Neural cell (in vitro differentiated cells): ENCODE data around the gene SPATA2L. TPM values are rescaled to one million over a fixed set of nuclear protein-coding genes. Genes with fewer than 3 reads are reported as not detected.

Experiments
- H2AFZ ChIP-seq: fragments of 200-600, 300-800 bp; sonication (generic), shearing (Covaris generic); 2 replicates; pipeline ENCODE4 v1.6.0; 2014; ENCODE audit warnings: low read depth, mild to moderate bottlenecking, antibody characterized with exemption, low read length, moderate library complexity
- H3F3A ChIP-seq: fragments of 200-600 bp; shearing (Covaris generic); 2 replicates; pipeline ENCODE4 v1.6.1; 2016; ENCODE audit warnings: mild to moderate bottlenecking, moderate library complexity, mixed read lengths, antibody characterized with exemption, low read length; ENCODE audit not compliant: insufficient read depth, poor library complexity, severe bottlenecking
- H3K27ac ChIP-seq: fragments of 200-600, 300-800 bp; sonication (generic), shearing (Covaris generic); 2 replicates; pipeline ENCODE4 v1.5.1; 2014; ENCODE audit warnings: mild to moderate bottlenecking, low read length, moderate library complexity
- H3K27me3 ChIP-seq: fragments of 300-800, 200-600 bp; sonication (generic), shearing (Covaris generic); 2 replicates; pipeline ENCODE4 v1.6.0; 2014; ENCODE audit warnings: mild to moderate bottlenecking, low read depth, low read length, moderate library complexity; ENCODE audit not compliant: insufficient read depth
- H3K36me3 ChIP-seq: fragments of 300-800, 200-600 bp; sonication (generic), shearing (Covaris generic); 2 replicates; pipeline ENCODE4 v1.5.1; 2014; ENCODE audit warnings: mild to moderate bottlenecking, antibody characterized with exemption, low read length, moderate library complexity; ENCODE audit not compliant: insufficient read depth
- H3K4me2 ChIP-seq: fragments of 300-800, 200-600 bp; sonication (generic), shearing (Covaris generic); 2 replicates; pipeline ENCODE4 v1.6.0; 2014; ENCODE audit warnings: mild to moderate bottlenecking, low read length
- H3K4me3 ChIP-seq: fragments of 300-800, 200-600 bp; sonication (generic), shearing (Covaris generic); 2 replicates; pipeline ENCODE4 v1.5.1; 2014; ENCODE audit warnings: mild to moderate bottlenecking, low read length, moderate library complexity
- H3K79me2 ChIP-seq: fragments of 200-600 bp; shearing (Covaris generic); replicated peaks from 2 replicates; pipeline ENCODE4 v1.6.0; 2014; ENCODE audit warnings: mild to moderate bottlenecking, low read length, moderate library complexity; ENCODE audit not compliant: insufficient read depth
- H3K9ac ChIP-seq: fragments of 300-800, 200-600 bp; sonication (generic), shearing (Covaris generic); 2 replicates; pipeline ENCODE4 v1.6.1; 2016; ENCODE audit warnings: mild to moderate bottlenecking, low read length, mixed read lengths
- H3K9me2 ChIP-seq: fragments of 200-600 bp; shearing (Covaris generic); 2 replicates; pipeline ENCODE4 v1.6.1; 2016; ENCODE audit warnings: mild to moderate bottlenecking, low read length, mixed read lengths; ENCODE audit not compliant: insufficient read depth
- H3K9me3 ChIP-seq: fragments of 200-600, 300-800 bp; sonication (generic), shearing (Covaris generic); 2 replicates; pipeline ENCODE4 v1.6.1; 2016; ENCODE audit warnings: mild to moderate bottlenecking, mixed run types, low read length, moderate library complexity, mixed read lengths
- H4K20me1 ChIP-seq: fragments of 200-600 bp; shearing (Covaris generic); 2 replicates; pipeline ENCODE4 v1.6.1; 2016; ENCODE audit warnings: mild to moderate bottlenecking, mixed run types; ENCODE audit not compliant: insufficient read depth
- CTCF ChIP-seq: fragments of 450-650 bp; IDR thresholded peaks from 2 replicates; pipeline ENCODE4 v1.5.1; 2014; ENCODE audit warnings: antibody characterized with exemption, mild to moderate bottlenecking, moderate library complexity; ENCODE audit not compliant: poor library complexity, severe bottlenecking
- EP300 ChIP-seq: fragments of 450-650 bp; conservative IDR thresholded peaks from 2 replicates; pipeline ENCODE4 v1.6.1; 2014; ENCODE audit warnings: antibody characterized with exemption, mild to moderate bottlenecking, moderate library complexity; ENCODE audit not compliant: poor library complexity, severe bottlenecking
- EZH2 ChIP-seq: fragments of 200-600, 300-800 bp; shearing (Covaris generic), sonication (generic); IDR thresholded peaks from 2 replicates; pipeline ENCODE4 v1.6.1; 2014; ENCODE audit warnings: antibody characterized with exemption, low read length, borderline replicate concordance, mild to moderate bottlenecking; ENCODE audit not compliant: insufficient read depth, poor library complexity, severe bottlenecking
- MXI1 ChIP-seq: fragments of 450-650 bp; conservative IDR thresholded peaks from 2 replicates; pipeline ENCODE4 v1.6.1; 2014; ENCODE audit warnings: antibody characterized with exemption, mild to moderate bottlenecking; ENCODE audit not compliant: poor library complexity, severe bottlenecking
- POLR2AphosphoS5 ChIP-seq: IDR thresholded peaks from 2 replicates; pipeline ENCODE4 v1.6.1; 2012
- RAD21 ChIP-seq: fragments of 450-650 bp; conservative IDR thresholded peaks from 2 replicates; pipeline ENCODE4 v1.6.1; 2014; ENCODE audit warnings: antibody characterized with exemption, mild to moderate bottlenecking, moderate library complexity
- REST ChIP-seq: IDR thresholded peaks from 2 replicates; pipeline ENCODE4 v1.6.1; 2012; ENCODE audit warnings: borderline replicate concordance
- SMC3 ChIP-seq: fragments of 450-650 bp; conservative IDR thresholded peaks from 2 replicates; pipeline ENCODE4 v1.6.1; 2014; ENCODE audit warnings: antibody characterized with exemption, mild to moderate bottlenecking, moderate library complexity; ENCODE audit not compliant: poor library complexity
- TAF1 ChIP-seq: IDR thresholded peaks from 2 replicates; pipeline ENCODE4 v1.6.1; 2012; ENCODE audit warnings: low read depth
- polyA plus RNA-seq: library from polyadenylated mRNA; depleted of rRNA; stranded (reverse); fragments of >200 nt; gene quantifications from 2 replicates; pipeline ENCODE4 v1.2.3, GENCODE V29; 2014

The SPATA2L gene
- polyA plus RNA-seq, 1 donor from 2014 or later = 39.1 TPM

- no peak overlapping the region for H2AFZ ChIP-seq
- no peaks in the 10 kb centered on the region for H3K79me2 ChIP-seq
- H3K27ac ChIP-seq = no peak overlapping the region
- H3K4me2 ChIP-seq = no peak overlapping the region
- H3K36me3 ChIP-seq = no peaks in the 10 kb centered on the region
- no peaks in the 10 kb centered on the region for H3K9me3 ChIP-seq
- H4K20me1 ChIP-seq = no peaks in the 10 kb centered on the region
- H3K4me3 ChIP-seq = no peak overlapping the region
- H3K9ac ChIP-seq = no peak overlapping the region
- H3K27me3 ChIP-seq = no peaks in the 10 kb centered on the region
- H3F3A ChIP-seq = no peaks in the 10 kb centered on the region
- TF ChIP-seq CTCF (no peak), TAF1 (no peak), EP300 (no peak), RAD21 (no peak), EZH2 (no peak), POLR2AphosphoS5 (no peak)
- H3K9me2 ChIP-seq = no peaks in the 10 kb centered on the region
Measured at GRCh38 chr16:89708481-89708931, 7.0 kb upstream of the SPATA2L start.

- TF ChIP-seq TAF1 = no peak
- no peak for TF ChIP-seq MXI1
- TF ChIP-seq SMC3 = no peak
- TF ChIP-seq EP300 = no peak
- no peak for TF ChIP-seq EZH2
- TF ChIP-seq RAD21 = no peak
- no peak for TF ChIP-seq POLR2AphosphoS5
- no peak for TF ChIP-seq CTCF
- no peak for TF ChIP-seq REST
- H3F3A ChIP-seq = no peaks in the 10 kb centered on the region
Measured at GRCh38 chr16:89707695-89708094, 6.2 kb upstream of the SPATA2L start.

More at GRCh38 chr16:89707695-89708094, 6.2 kb upstream of the SPATA2L start:
- Histone ChIP-seq H3K9ac (no peak overlapping the region), H4K20me1 (no peaks in the 10 kb centered on the region), H3K9me2 (no peaks in the 10 kb centered on the region), H2AFZ (no peak overlapping the region), H3K79me2 (no peaks in the 10 kb centered on the region), H3K4me2 (no peak overlapping the region), H3K36me3 (no peaks in the 10 kb centered on the region), H3K27me3 (no peaks in the 10 kb centered on the region), H3K27ac (no peak overlapping the region), H3K4me3 (no peak overlapping the region), H3K9me3 (no peaks in the 10 kb centered on the region)
